NK-92 (cell line): Measurements from ENCODE around the gene CTAGE4.
"Not testable (repeated sequence)": the region's sequence is repeated elsewhere in the genome, so short reads cannot be mapped to it uniquely, and the experiment has no call there.

Experiments used
- DNase-seq: peaks from one replicate; lab custom pipeline; 2025; ENCODE audit not compliant: unreplicated experiment; lab: John Stamatoyannopoulos, UW

The CTAGE4 gene

GRCh38 chr7:144183166-144183565, at the start of gene CTAGE4:
CTAGE4 (plus strand) TSS chr7:144183466; CDS start chr7:144183504, 38 bp downstream.
- not testable (repeated sequence) for DNase-seq

- no peak for DNase-seq
Observed at GRCh38 chr7:144134116-144134515, 49.1 kb upstream of the CTAGE4 start.

- no peak for DNase-seq
Observed at GRCh38 chr7:144137501-144137900, 45.8 kb upstream of the CTAGE4 start.

GRCh38 chr7:144142187-144142586, 41.1 kb upstream of the CTAGE4 start:
- DNase-seq = no peak

GRCh38 chr7:144144426-144144825, 38.8 kb upstream of the CTAGE4 start:
- DNase-seq = no peak

- no peak for DNase-seq
Observed at GRCh38 chr7:144148224-144148827, 34.9 kb upstream of the CTAGE4 start.

GRCh38 chr7:144158861-144159260, 24.4 kb upstream of the CTAGE4 start:
- no peak for DNase-seq

- DNase-seq = no peak
Observed at GRCh38 chr7:144164784-144165183, 18.5 kb upstream of the CTAGE4 start.

GRCh38 chr7:144171594-144172350, 11.5 kb upstream of the CTAGE4 start:
- DNase-seq = not testable (repeated sequence)

GRCh38 chr7:144174613-144175012, 8.7 kb upstream of the CTAGE4 start:
- DNase-seq = no peak

GRCh38 chr7:144178380-144179164, 4.7 kb upstream of the CTAGE4 start:
- DNase-seq = not testable (repeated sequence)

- not testable (repeated sequence) for DNase-seq
Observed at GRCh38 chr7:144179165-144179479, 4.1 kb upstream of the CTAGE4 start.

- not testable (repeated sequence) for DNase-seq
Observed at GRCh38 chr7:144187848-144188247, 4.6 kb downstream of the CTAGE4 start.

GRCh38 chr7:144188578-144189171, 5.4 kb downstream of the CTAGE4 start:
- DNase-seq = not testable (repeated sequence)

- DNase-seq = not testable (repeated sequence)
Observed at GRCh38 chr7:144193782-144194181, 10.5 kb downstream of the CTAGE4 start.

GRCh38 chr7:144194453-144194852, 11.2 kb downstream of the CTAGE4 start:
- not testable (repeated sequence) for DNase-seq

GRCh38 chr7:144195212-144195872, 12.1 kb downstream of the CTAGE4 start, which contains the start of gene ARHGEF35:
ARHGEF35 (minus strand) TSS chr7:144195833; CDS start chr7:144188383, 7,450 bp downstream.
- DNase-seq = not testable (repeated sequence)

GRCh38 chr7:144198934-144199333, 15.7 kb downstream of the CTAGE4 start:
- DNase-seq = not testable (repeated sequence)

GRCh38 chr7:144201978-144202377, 18.7 kb downstream of the CTAGE4 start:
- DNase-seq = not testable (repeated sequence)

- not testable (repeated sequence) for DNase-seq
Observed at GRCh38 chr7:144203086-144203485, 19.8 kb downstream of the CTAGE4 start.

GRCh38 chr7:144205306-144205705, 22.0 kb downstream of the CTAGE4 start:
- DNase-seq = not testable (repeated sequence)
